Activated T-cell treated with anti-CD3 and anti-CD28 coated beads for 1 hour (primary cell): Measurements from ENCODE around the gene WDR81.
"Not testable (repeated sequence)": the region's sequence is repeated elsewhere in the genome, so short reads cannot be mapped to it uniquely, and the experiment has no call there.

Experiments
- DNase-seq: peaks from one replicate; pipeline ENCODE4 v3.0.0-alpha.2; 2020; ENCODE audit warnings: low read depth

The WDR81 gene

GRCh38 chr17:1713160-1713877 is 11.2 kb upstream of the WDR81 start:
- DNase-seq, result no peak

- no peak for DNase-seq
Observed at GRCh38 chr17:1713878-1714426, 10.6 kb upstream of the WDR81 start.

GRCh38 chr17:1714427-1714979 is 10.0 kb upstream of the WDR81 start:
- no peak for DNase-seq

GRCh38 chr17:1714980-1715802 is 9.3 kb upstream of the WDR81 start:
- no peak for DNase-seq

- DNase-seq, result no peak
Observed at GRCh38 chr17:1715803-1716075, 8.8 kb upstream of the WDR81 start.

- peak; percentile 99 for DNase-seq
Observed at GRCh38 chr17:1716076-1716911, 8.2 kb upstream of the WDR81 start.

GRCh38 chr17:1716912-1717695 is 7.4 kb upstream of the WDR81 start:
- peak; percentile 63 for DNase-seq

- DNase-seq, result no peak
Observed at GRCh38 chr17:1718362-1719165, 5.9 kb upstream of the WDR81 start.

GRCh38 chr17:1720856-1721386 is 3.6 kb upstream of the WDR81 start:
- DNase-seq, result peak; percentile 60

- not testable (repeated sequence) for DNase-seq
Observed at GRCh38 chr17:1722022-1722421, 2.5 kb upstream of the WDR81 start.

- no peak for DNase-seq
Observed at GRCh38 chr17:1724869-1725641, 551 bp downstream of the WDR81 start.

- no peak for DNase-seq
Observed at GRCh38 chr17:1725642-1726511, 1.4 kb downstream of the WDR81 start.

GRCh38 chr17:1726626-1727257 is 2.2 kb downstream of the WDR81 start:
- no peak for DNase-seq

- DNase-seq, result no peak
Observed at GRCh38 chr17:1727258-1727789, 2.8 kb downstream of the WDR81 start.

- no peak for DNase-seq
Observed at GRCh38 chr17:1727876-1728630, 3.5 kb downstream of the WDR81 start.

- no peak for DNase-seq
Observed at GRCh38 chr17:1729966-1730325, 5.4 kb downstream of the WDR81 start.
